Stimulated activated CD8-positive, alpha-beta memory T cell treated with anti-CD3 and anti-CD28 coated beads, Interleukin-12 subunit alpha, Interleukin-12 subunit beta, amount 100 ng/mL, for 1 hour (primary cell): Measurements from ENCODE around the gene GRK4.

Source experiments
- DNase-seq: peaks from one replicate; pipeline ENCODE4 v3.0.0-alpha.2; 2020; ENCODE audit warnings: low read depth

GRK4 gene

GRCh38 chr4:3073158-3074077 lies 110.0 kb downstream of the GRK4 start:
- no peak for DNase-seq

- peak; percentile 92 for DNase-seq
These were observed 110.9 kb downstream of the GRK4 start, which contains the start of the genes HTT and HTT-AS for GRCh38 chr4:3074078-3074845. HTT (plus strand) TSS chr4:3074681; CDS start chr4:3074826, 145 bp downstream. HTT-AS (minus strand) TSS chr4:3074538.

GRCh38 chr4:3074846-3075651 lies 111.7 kb downstream of the GRK4 start:
- DNase-seq, result no peak

DNA sequence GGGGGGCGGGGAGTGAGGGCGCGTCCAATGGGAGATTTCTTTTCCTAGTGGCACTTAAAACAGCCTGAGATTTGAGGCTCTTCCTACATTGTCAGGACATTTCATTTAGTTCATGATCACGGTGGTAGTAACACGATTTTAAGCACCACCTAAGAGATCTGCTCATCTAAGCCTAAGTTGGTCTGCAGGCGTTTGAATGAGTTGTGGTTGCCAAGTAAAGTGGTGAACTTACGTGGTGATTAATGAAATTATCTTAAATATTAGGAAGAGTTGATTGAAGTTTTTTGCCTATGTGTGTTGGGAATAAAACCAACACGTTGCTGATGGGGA lies 112.2 kb downstream of the GRK4 start:
- no peak for DNase-seq

DNA sequence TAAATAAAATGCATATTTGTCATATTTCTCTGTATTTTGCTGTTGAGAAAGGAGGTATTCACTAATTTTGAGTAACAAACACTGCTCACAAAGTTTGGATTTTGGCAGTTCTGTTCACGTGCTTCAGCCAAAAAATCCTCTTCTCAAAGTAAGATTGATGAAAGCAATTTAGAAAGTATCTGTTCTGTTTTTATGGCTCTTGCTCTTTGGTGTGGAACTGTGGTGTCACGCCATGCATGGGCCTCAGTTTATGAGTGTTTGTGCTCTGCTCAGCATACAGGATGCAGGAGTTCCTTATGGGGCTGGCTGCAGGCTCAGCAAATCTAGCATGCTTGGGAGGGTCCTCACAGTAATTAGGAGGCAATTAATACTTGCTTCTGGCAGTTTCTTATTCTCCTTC lies 114.4 kb downstream of the GRK4 start:
- DNase-seq, result no peak

DNA sequence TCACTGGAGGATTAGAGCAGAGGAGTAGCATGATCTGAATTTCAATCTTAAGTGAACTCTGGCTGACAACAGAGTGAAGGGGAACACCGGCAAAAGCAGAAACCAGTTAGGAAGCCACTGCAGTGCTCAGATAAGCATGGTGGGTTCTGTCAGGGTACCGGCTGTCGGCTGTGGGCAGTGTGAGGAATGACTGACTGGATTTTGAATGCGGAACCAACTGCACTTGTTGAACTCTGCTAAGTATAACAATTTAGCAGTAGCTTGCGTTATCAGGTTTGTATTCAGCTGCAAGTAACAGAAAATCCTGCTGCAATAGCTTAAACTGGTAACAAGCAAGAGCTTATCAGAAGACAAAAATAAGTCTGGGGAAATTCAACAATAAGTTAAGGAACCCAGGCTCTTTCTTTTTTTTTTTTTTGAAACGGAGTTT lies 116.3 kb downstream of the GRK4 start:
- DNase-seq, result no peak

DNA sequence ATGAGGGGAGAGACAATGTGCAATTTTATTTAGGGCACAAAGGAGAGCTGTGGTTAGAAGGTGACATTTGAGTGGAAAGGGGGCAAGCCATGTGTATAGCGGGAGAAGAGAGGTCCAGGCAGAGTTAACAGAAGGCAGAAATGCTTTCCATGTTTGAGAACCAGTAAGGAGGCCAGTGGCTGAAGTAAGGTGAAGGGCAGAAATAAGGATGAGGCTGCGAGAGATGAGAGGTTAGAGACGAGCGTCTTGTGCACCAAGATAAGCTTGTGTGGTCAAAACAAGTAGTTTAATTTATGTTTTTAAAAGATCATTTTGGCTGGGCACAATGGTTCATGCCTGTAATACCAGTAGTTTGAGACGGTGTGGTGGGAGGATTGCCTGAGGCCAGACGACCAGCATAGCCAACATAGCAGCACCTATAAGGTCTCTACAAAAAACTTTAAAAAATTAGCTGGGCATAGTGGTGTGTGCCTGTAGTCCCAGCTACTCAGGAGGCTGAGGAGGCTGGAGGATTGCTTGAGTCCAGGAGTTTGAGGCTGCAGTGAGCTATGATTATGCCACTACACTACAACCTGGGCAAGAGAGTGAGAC lies 119.6 kb downstream of the GRK4 start:
- DNase-seq, result no peak

- DNase-seq, result no peak
These were observed 120.4 kb downstream of the GRK4 start for GRCh38 chr4:3083732-3084131.

- no peak for DNase-seq
These were observed 122.7 kb downstream of the GRK4 start for GRCh38 chr4:3085948-3086670.

- no peak for DNase-seq
These were observed 123.9 kb downstream of the GRK4 start for GRCh38 chr4:3087115-3087797.
